Heart left ventricle (tissue), 13 donors: Measurements from ENCODE around the gene PDE11A.

Experiments
- CTCF ChIP-seq, 12 donors: fragments of 200-600 bp; sonication (generic) in 4 of 12; IDR thresholded peaks; one replicate each; pipeline versions ENCODE4 v1.5.0 to v1.8.0; 2018 to 2022; ENCODE audit warnings: antibody characterized with exemption in 12 of 12, mild to moderate bottlenecking in 5 of 12
- POLR2A ChIP-seq, 2 donors: fragments of 450-650 bp; IDR thresholded peaks; one replicate each; pipeline ENCODE4 v1.6.1; 2017; ENCODE audit warnings: antibody characterized with exemption in 2 of 2, mild to moderate bottlenecking in 2 of 2, moderate library complexity in 2 of 2
- donor health status: ischemic (EF 13 %, LVEDD 7.1; RV severe dilation, severe dysfunction).
- donor health status: DM: no; HTN: yes; CAD: no.
- donor health status: DM: no; HTN: no; CAD: no.
- donor health status: ischemic (EF 25% LVEDD 6.9; RV normal size, moderate dysfunction).
- donor health status: ischemic (EF 25% LVEDD 5.7; RV mildly dilated, moderate dysfunction).
- donor health status: ischemic (EF 35%, LVEDD 5.7; RV mildly dilated, moderate dysfunction).
- donor health status: nonischemic (EF 11% LVEDD 7.7; RV severe dilation, severe dysfunction).
- donor health status: DM: yes; HTN: yes; CAD: no.
- donor health status: PGD.
- donor health status: ischemic (EF 29% LVEDD 5.4; RV normal size, mild dysfunction).
- donor health status: nonischemic (EF 23%, LVEDD 6.1; RV moderate dilation, normal function).

DNA sequence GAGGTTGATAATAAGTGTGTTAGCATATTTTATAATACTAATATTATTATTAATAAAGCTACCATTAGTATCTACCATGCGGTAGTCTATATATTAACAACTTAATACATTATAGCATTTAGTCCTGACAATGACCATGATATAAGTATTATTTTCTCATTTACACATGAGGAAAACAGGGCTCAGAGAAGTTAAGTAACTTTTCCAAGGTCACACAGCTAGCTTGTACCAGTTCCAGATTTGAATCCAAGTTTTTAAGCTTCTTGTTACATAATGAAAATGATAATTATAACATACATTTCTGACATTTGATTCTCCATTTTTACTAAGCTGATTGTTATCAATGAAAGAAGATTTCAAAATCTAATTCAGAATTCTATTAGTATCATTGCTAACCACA, 369.4 kb downstream of the PDE11A start:
- TF ChIP-seq CTCF (IDR thresholded peaks at IDR 0.05): no peak
- no peak for TF ChIP-seq POLR2A (IDR thresholded peaks at IDR 0.05)
